Suprapubic skin (tissue), 4 donors: ENCODE measurements around the gene CYTH1. TPM values are rescaled to one million over a fixed set of nuclear protein-coding genes. Genes with fewer than 3 reads are reported as not detected.

Experiments
- DNase-seq, 2 donors: peaks; one replicate each; pipeline ENCODE4 v3.0.0-alpha.2; 2019; ENCODE audit warnings: low spot score in 2 of 2
- H3K27ac ChIP-seq: fragments of 200-600 bp; sonication (generic); one replicate; pipeline ENCODE4 v1.5.1; 2019
- H3K27me3 ChIP-seq: fragments of 200-600 bp; sonication (generic); one replicate; pipeline ENCODE4 v1.5.1; 2019
- H3K36me3 ChIP-seq: fragments of 200-600 bp; sonication (generic); one replicate; pipeline ENCODE4 v1.5.1; 2019
- H3K4me1 ChIP-seq: fragments of 200-600 bp; sonication (generic); one replicate; pipeline ENCODE4 v1.5.1; 2019
- H3K4me3 ChIP-seq: fragments of 200-600 bp; sonication (generic); one replicate; pipeline ENCODE4 v1.5.1; 2019; ENCODE audit warnings: mild to moderate bottlenecking
- H3K9me3 ChIP-seq: fragments of 200-600 bp; sonication (generic); one replicate; pipeline ENCODE4 v1.5.1; 2019
- EP300 ChIP-seq: sonication (generic); formaldehyde crosslinking; IDR thresholded peaks from one replicate; pipeline ENCODE4 v1.6.1; 2017; ENCODE audit warnings: antibody characterized with exemption
- POLR2A ChIP-seq, 2 donors: fragments of 450-650 bp; IDR thresholded peaks; one replicate each; pipeline ENCODE4 v1.6.1; 2017; ENCODE audit warnings: antibody characterized with exemption in 2 of 2, mild to moderate bottlenecking in 2 of 2, moderate library complexity in 2 of 2
- POLR2AphosphoS5 ChIP-seq, 3 donors: sonication (generic); formaldehyde crosslinking; IDR thresholded peaks; one replicate each; pipeline ENCODE4 v1.6.1; 2017; ENCODE audit warnings: antibody characterized with exemption in 3 of 3
- WGBS: methylation state at CpG from one replicate; pipeline ENCODE4 v1.1.5; 2018; 5-methylcytosine and 5-hydroxymethylcytosine counted together
- total RNA-seq, 4 donors: library from RNA; depleted of rRNA; stranded (reverse); fragments of >200 nt; gene quantifications; one replicate each; pipeline ENCODE4 v1.1.0, GENCODE V29; 2016
- TF ChIP-seq, protein P1 (sequence below), 2 donors: fragments of 200-600 bp in 1 of 2; fragments of 450-650 bp in 1 of 2; sonication (generic) in 1 of 2; IDR thresholded peaks; one replicate each; pipeline ENCODE4 v1.5.1; 2016 to 2019; ENCODE audit warnings: antibody characterized with exemption in 2 of 2, mild to moderate bottlenecking in 1 of 2, moderate library complexity in 1 of 2

CYTH1 gene
- total RNA-seq, 4 donors from 2014 or later = 57.6 to 88.6 (median 74.9) TPM

DNA sequence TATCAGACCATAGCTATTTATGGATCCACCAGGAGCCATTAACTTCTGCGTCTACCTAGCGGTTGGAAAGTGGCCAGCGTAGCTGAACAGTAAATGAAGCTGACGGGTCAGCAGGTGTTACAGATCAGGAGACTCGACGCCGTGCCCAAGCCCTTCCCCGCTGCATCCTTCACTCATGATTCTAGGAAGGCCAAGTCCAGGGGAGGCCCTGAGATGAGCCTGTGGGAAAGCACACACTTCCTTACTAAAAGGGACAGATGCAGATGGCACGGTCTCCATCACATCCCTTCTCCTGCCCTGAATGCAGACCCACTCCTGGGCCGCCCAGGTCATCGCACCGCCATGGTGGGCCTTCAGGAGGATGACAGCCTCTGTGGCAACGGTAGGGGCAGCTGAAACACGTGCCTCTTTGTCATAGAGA, 137.1 kb downstream of the CYTH1 start:
- WGBS = 96% methylated on average over 7 of the region's 14 CpGs
- Histone ChIP-seq H3K4me3 (no peak overlapping the region), H3K27me3 (peaks cover 3% of the 10 kb centered on the region), H3K4me1 (no peaks in the 10 kb centered on the region), H3K27ac (no peak overlapping the region), H3K36me3 (no peaks in the 10 kb centered on the region), H3K9me3 (no peaks in the 10 kb centered on the region)
- no peak for DNase-seq
- TF ChIP-seq EP300 (no peak), POLR2AphosphoS5 (IDR thresholded peaks at IDR 0.05) (no peak), POLR2A (IDR thresholded peaks at IDR 0.05) (no peak)
- TF ChIP-seq, protein P1, sequence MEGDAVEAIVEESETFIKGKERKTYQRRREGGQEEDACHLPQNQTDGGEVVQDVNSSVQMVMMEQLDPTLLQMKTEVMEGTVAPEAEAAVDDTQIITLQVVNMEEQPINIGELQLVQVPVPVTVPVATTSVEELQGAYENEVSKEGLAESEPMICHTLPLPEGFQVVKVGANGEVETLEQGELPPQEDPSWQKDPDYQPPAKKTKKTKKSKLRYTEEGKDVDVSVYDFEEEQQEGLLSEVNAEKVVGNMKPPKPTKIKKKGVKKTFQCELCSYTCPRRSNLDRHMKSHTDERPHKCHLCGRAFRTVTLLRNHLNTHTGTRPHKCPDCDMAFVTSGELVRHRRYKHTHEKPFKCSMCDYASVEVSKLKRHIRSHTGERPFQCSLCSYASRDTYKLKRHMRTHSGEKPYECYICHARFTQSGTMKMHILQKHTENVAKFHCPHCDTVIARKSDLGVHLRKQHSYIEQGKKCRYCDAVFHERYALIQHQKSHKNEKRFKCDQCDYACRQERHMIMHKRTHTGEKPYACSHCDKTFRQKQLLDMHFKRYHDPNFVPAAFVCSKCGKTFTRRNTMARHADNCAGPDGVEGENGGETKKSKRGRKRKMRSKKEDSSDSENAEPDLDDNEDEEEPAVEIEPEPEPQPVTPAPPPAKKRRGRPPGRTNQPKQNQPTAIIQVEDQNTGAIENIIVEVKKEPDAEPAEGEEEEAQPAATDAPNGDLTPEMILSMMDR (IDR thresholded peaks at IDR 0.05) = no peak

DNA sequence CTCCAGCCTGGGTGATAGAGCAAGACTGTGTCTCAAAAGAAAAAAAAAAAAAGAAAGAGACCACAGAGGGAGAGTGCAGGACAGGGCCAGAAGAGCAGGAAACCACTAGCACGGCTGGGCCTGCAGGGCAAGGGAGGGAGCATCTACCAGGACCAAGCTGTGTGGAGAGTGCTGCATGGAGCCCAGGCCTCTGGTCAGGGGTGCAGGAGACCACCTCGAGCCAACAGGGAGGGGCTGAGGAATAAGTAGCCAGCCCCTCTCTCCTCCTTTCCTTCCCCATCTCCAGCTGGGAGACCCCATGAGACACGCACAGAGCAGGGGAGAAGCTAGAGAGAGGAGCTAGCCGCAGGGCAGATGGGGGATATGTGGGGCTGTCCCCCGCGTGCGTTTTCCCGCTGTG, 137.8 kb downstream of the CYTH1 start:
- Histone ChIP-seq H3K36me3 (no peaks in the 10 kb centered on the region), H3K27ac (no peak overlapping the region), H3K4me1 (no peaks in the 10 kb centered on the region), H3K4me3 (no peak overlapping the region), H3K9me3 (no peaks in the 10 kb centered on the region), H3K27me3 (peaks cover 3% of the 10 kb centered on the region)
- 77% methylated on average over 8 of the region's 8 CpGs for WGBS
- no peak for DNase-seq
- no peak for TF ChIP-seq POLR2A (IDR thresholded peaks at IDR 0.05)
- TF ChIP-seq POLR2AphosphoS5 (IDR thresholded peaks at IDR 0.05) = no peak
- TF ChIP-seq EP300 = no peak
- TF ChIP-seq, protein P1 (IDR thresholded peaks at IDR 0.05) = no peak

DNA sequence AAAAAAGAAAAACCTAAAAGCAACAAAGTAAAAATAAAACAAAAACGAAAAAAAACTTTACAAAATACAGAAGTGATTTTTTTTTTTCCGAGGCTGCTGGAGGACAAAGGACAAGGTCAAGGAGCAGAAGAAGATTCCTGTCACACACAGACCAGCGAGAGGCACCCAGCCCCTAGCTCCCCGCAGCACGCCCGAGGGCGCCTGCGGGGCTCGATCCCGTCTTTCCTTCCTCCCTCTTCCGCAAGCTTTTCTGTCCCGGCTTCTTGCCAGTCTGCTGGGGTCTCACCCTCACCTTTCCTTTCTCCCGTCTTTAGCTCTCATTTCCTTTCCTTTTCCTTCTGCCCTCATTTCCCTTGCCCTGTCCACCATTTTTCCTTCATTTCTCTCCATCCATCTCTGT, 138.7 kb downstream of the CYTH1 start:
- H3K4me1 ChIP-seq = no peaks in the 10 kb centered on the region
- WGBS = 85% methylated on average over 13 of the region's 13 CpGs
- peaks cover 3% of the 10 kb centered on the region for H3K27me3 ChIP-seq
- DNase-seq = no peak
- H3K4me3 ChIP-seq = no peak overlapping the region
- H3K27ac ChIP-seq = no peak overlapping the region
- no peaks in the 10 kb centered on the region for H3K9me3 ChIP-seq
- TF ChIP-seq EP300 (no peak), POLR2A (IDR thresholded peaks at IDR 0.05) (no peak), POLR2AphosphoS5 (IDR thresholded peaks at IDR 0.05) (no peak)
- TF ChIP-seq, protein P1 (IDR thresholded peaks at IDR 0.05) = no peak
- H3K36me3 ChIP-seq = no peaks in the 10 kb centered on the region

DNA sequence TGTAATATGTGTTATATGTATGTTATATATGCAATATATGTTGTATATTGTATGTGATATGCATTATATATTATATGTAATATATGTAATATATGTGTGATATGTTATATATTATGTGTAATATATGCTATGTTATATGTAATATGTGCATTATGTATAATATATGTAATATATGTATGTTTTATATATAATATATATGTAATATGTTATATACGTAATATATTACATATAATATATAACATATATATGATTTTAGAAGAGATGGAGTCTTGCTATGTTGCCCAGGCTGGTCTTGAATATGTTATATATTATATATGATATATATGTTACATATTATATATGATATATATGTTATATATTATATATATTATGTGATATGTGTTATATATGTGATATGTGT, 139.4 kb downstream of the CYTH1 start:
- no peak overlapping the region for H3K27ac ChIP-seq
- H3K36me3 ChIP-seq = no peaks in the 10 kb centered on the region
- no peaks in the 10 kb centered on the region for H3K4me1 ChIP-seq
- no peaks in the 10 kb centered on the region for H3K9me3 ChIP-seq
- H3K27me3 ChIP-seq = peaks cover 3% of the 10 kb centered on the region
- no peak for TF ChIP-seq EP300
- no peak for TF ChIP-seq POLR2AphosphoS5 (IDR thresholded peaks at IDR 0.05)
- no peak for TF ChIP-seq POLR2A (IDR thresholded peaks at IDR 0.05)
- TF ChIP-seq, protein P1 (IDR thresholded peaks at IDR 0.05) = no peak
- WGBS = 90% methylated on average over 1 of the region's 1 CpG
- DNase-seq = no peak
- H3K4me3 ChIP-seq = no peak overlapping the region

DNA sequence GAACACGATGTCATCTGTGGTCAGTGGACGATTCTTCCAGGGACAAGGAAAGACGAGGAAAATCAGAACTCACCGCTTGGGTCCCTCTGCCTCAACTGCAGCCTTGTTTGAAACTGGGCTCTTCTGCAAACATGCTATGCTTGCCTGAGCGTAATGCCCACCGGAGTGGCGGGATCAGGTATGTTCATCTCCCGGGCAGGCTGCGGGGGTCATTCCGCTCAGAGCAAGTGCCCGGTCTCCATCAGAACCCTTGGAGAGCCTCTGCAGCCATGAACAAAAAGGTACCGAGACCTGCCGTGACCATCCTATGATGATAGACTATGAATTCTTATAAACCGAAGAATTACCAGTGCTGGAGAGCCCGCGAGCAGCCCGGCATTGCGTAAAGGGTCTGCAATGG, 140.4 kb downstream of the CYTH1 start:
- Histone ChIP-seq H3K27me3 (peaks cover 3% of the 10 kb centered on the region), H3K4me1 (no peaks in the 10 kb centered on the region), H3K9me3 (no peaks in the 10 kb centered on the region), H3K4me3 (no peak overlapping the region), H3K36me3 (no peaks in the 10 kb centered on the region), H3K27ac (no peak overlapping the region)
- no peak for DNase-seq
- TF ChIP-seq, protein P1 (IDR thresholded peaks at IDR 0.05) = no peak
- TF ChIP-seq POLR2A (IDR thresholded peaks at IDR 0.05) = no peak
- TF ChIP-seq POLR2AphosphoS5 (IDR thresholded peaks at IDR 0.05) = no peak
- no peak for TF ChIP-seq EP300
- 96% methylated on average over 18 of the region's 18 CpGs for WGBS
